Cardiac atrium fibroblast (primary cell): ENCODE results near the gene TMEM178A. TPM values are rescaled to one million over a fixed set of nuclear protein-coding genes. Genes with fewer than 3 reads are reported as not detected.

Source experiments
- total RNA-seq: library from RNA; depleted of rRNA; stranded (reverse); fragments of >200 nt; gene quantifications from 2 replicates; pipeline ENCODE4 v1.2.3, GENCODE V29; 2015

TMEM178A gene
- total RNA-seq, result 5.7 TPM in 1 of 2 replicates, not detected in the other

DNA sequence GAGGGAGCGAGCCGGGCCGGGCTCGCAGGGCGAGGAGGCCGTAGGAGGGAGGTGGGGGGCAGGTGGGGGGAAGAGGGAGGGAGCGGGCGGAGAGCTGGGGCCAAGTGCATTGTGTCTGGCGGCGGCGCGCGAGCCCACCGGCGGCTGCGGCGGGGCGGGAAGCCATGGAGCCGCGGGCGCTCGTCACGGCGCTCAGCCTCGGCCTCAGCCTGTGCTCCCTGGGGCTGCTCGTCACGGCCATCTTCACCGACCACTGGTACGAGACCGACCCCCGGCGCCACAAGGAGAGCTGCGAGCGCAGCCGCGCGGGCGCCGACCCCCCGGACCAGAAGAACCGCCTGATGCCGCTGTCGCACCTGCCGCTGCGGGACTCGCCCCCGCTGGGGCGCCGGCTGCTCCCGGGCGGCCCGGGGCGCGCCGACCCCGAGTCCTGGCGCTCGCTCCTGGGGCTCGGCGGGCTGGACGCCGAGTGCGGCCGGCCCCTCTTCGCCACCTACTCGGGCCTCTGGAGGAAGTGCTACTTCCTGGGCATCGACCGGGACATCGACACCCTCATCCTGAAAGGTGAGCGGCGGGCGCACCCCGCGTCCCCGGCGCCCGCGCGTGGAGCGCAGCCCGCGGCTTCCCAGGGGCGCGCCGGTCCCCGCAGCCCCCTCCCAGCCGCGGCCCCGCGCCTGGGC, at the start of gene TMEM178A:
Gene TMEM178A, plus strand, starts transcription at position 107 of the 680 bp plus-strand sequence. Its CDS starts 58 bp downstream, at position 165.

Other genes starting within 250 kb of the TMEM178A start
- 29.2 and 36.5 TPM in 2 replicates for gene MAP4K3, start 228.6 kb upstream of the TMEM178A start, total RNA-seq
- 4.5 and 9.9 TPM in 2 replicates for gene THUMPD2, start 113.3 kb downstream of the TMEM178A start, total RNA-seq